Activated CD8-positive, alpha-beta T cell treated with anti-CD3 and anti-CD28 coated beads for 36 hours (primary cell): Measurements from ENCODE around the gene ROBO2. TPM values are rescaled to one million over a fixed set of nuclear protein-coding genes. Genes with fewer than 3 reads are reported as not detected.

ENCODE experiments used
- ATAC-seq: fragments of 200-7000 bp; cut with Tn5 transposase; one replicate; pipeline ENCODE4 v1.10.0; 2021; ENCODE audit warnings: mild to moderate bottlenecking, moderate library complexity
- CTCF ChIA-PET: fragments of 350-600 bp; sonication (Branson Sonifier 250); formaldehyde crosslinking; loops from one replicate; lab custom pipeline; 2021; ENCODE audit warnings: antibody characterized with exemption; lab: Charles Lee
- POLR2A ChIA-PET: fragments of 350-600 bp; sonication (Branson Sonifier 250); formaldehyde crosslinking; loops from one replicate; lab custom pipeline; 2021; ENCODE audit warnings: antibody characterized with exemption; lab: Charles Lee
- DNase-seq: peaks from one replicate; pipeline ENCODE4 v3.0.0-alpha.2; 2020
- H3K27ac Mint-ChIP-seq: one replicate; pipeline ENCODE4 v1.8.0; 2021; ENCODE audit warnings: mild to moderate bottlenecking, mixed read lengths
- H3K27me3 Mint-ChIP-seq: one replicate; pipeline ENCODE4 v1.8.0; 2021; ENCODE audit warnings: mixed read lengths
- H3K36me3 Mint-ChIP-seq: one replicate; pipeline ENCODE4 v1.8.0; 2021; ENCODE audit warnings: low read depth, mixed read lengths
- H3K4me1 Mint-ChIP-seq: one replicate; pipeline ENCODE4 v1.8.0; 2021; ENCODE audit warnings: low read depth, mixed read lengths
- H3K4me3 Mint-ChIP-seq: one replicate; pipeline ENCODE4 v1.8.0; 2021; ENCODE audit warnings: mild to moderate bottlenecking, moderate library complexity, mixed read lengths
- H3K9me3 Mint-ChIP-seq: one replicate; pipeline ENCODE4 v1.8.0; 2021; ENCODE audit warnings: mixed read lengths
- CTCF ChIP-seq: fragments of 200-600 bp; IDR thresholded peaks from one replicate; pipeline ENCODE4 v1.8.0; 2022; ENCODE audit warnings: antibody characterized with exemption, mild to moderate bottlenecking
- intact Hi-C: fragments of 100-400 bp; cut with micrococcal nuclease; formaldehyde crosslinking; loops from one replicate; pipeline ENCODE4 v1.10.0; 2022
- total RNA-seq, 2 experiments: library from RNA; stranded (reverse); gene quantifications; one replicate each; pipeline ENCODE4 v1.2.3, GENCODE V29; 2021

ROBO2 gene
- total RNA-seq, 2 experiments from 2014 or later, result not detected

- TF ChIP-seq CTCF, result no peak
- H3K27me3 Mint-ChIP-seq, result no peaks in the 10 kb centered on the region
- no peak for ATAC-seq
- intact Hi-C loops, result no loop called here
- no peak overlapping the region for H3K4me3 Mint-ChIP-seq
- ChIA-PET CTCF (no interaction called here), POLR2A (no interaction called here)
- H3K36me3 Mint-ChIP-seq, result no peaks in the 10 kb centered on the region
- DNase-seq, result no peak
- H3K9me3 Mint-ChIP-seq, result peaks cover 6% of the 10 kb centered on the region
- no peaks in the 10 kb centered on the region for H3K4me1 Mint-ChIP-seq
- no peak overlapping the region for H3K27ac Mint-ChIP-seq
Measured at GRCh38 chr3:77626157-77626556, 586.3 kb downstream of the ROBO2 start.

GRCh38 chr3:77648214-77648613 is 608.3 kb downstream of the ROBO2 start:
- CTCF ChIA-PET, result no interaction called here
- no peaks in the 10 kb centered on the region for H3K27me3 Mint-ChIP-seq
- no peak for TF ChIP-seq CTCF

GRCh38 chr3:77648664-77649063 is 608.8 kb downstream of the ROBO2 start:
- POLR2A ChIA-PET, result no interaction called here
- no peak for DNase-seq
- Mint-ChIP-seq H3K36me3 (no peaks in the 10 kb centered on the region), H3K9me3 (peaks cover 2% of the 10 kb centered on the region), H3K4me3 (no peak overlapping the region), H3K27ac (no peak overlapping the region), H3K27me3 (no peaks in the 10 kb centered on the region), H3K4me1 (no peaks in the 10 kb centered on the region)
- CTCF ChIA-PET, result no interaction called here
- intact Hi-C loops, result no loop called here
- TF ChIP-seq CTCF, result no peak
- no peak for ATAC-seq

More at GRCh38 chr3:77648214-77648613, 608.3 kb downstream of the ROBO2 start:
- no peaks in the 10 kb centered on the region for H3K36me3 Mint-ChIP-seq
- DNase-seq, result no peak
- no peak overlapping the region for H3K4me3 Mint-ChIP-seq
- no peak overlapping the region for H3K27ac Mint-ChIP-seq
- POLR2A ChIA-PET, result no interaction called here
- ATAC-seq, result no peak
- H3K4me1 Mint-ChIP-seq, result no peaks in the 10 kb centered on the region
- peaks cover 4% of the 10 kb centered on the region for H3K9me3 Mint-ChIP-seq
- intact Hi-C loops, result no loop called here

- Mint-ChIP-seq H3K4me3 (no peak overlapping the region), H3K9me3 (peaks cover 4% of the 10 kb centered on the region), H3K27me3 (no peaks in the 10 kb centered on the region), H3K27ac (no peak overlapping the region), H3K4me1 (no peaks in the 10 kb centered on the region), H3K36me3 (no peaks in the 10 kb centered on the region)
- CTCF ChIA-PET, result no interaction called here
- DNase-seq (no peak), ATAC-seq (no peak)
- POLR2A ChIA-PET, result no interaction called here
- intact Hi-C loops, result no loop called here
- TF ChIP-seq CTCF, result no peak
Measured at GRCh38 chr3:77652624-77653023, 612.7 kb downstream of the ROBO2 start.

GRCh38 chr3:77655396-77655795 is 615.5 kb downstream of the ROBO2 start:
- DNase-seq (no peak), ATAC-seq (no peak)
- Mint-ChIP-seq H3K36me3 (no peaks in the 10 kb centered on the region), H3K4me3 (no peak overlapping the region), H3K9me3 (peaks cover 8% of the 10 kb centered on the region), H3K27ac (no peak overlapping the region), H3K27me3 (no peaks in the 10 kb centered on the region), H3K4me1 (no peaks in the 10 kb centered on the region)
- CTCF ChIA-PET, result no interaction called here
- POLR2A ChIA-PET, result no interaction called here
- no peak for TF ChIP-seq CTCF
- intact Hi-C loops, result no loop called here
